HG03457 (cell line): ENCODE results near the gene LGR4.
A peak's percentile ranks its signal among the peaks of the same experiment; 100 is the strongest.
"Not testable (repeated sequence)": the region's sequence is repeated elsewhere in the genome, so short reads cannot be mapped to it uniquely, and the experiment has no call there.

Experiments
- ATAC-seq: cut with Tn5 transposase; IDR thresholded peaks from one replicate; pipeline ENCODE4 v1.9.1; 2021; ENCODE audit warnings: moderate number of reproducible peaks; ENCODE audit not compliant: unreplicated experiment

Gene LGR4

GRCh38 chr11:27472398-27473016 is at the start of gene LGR4:
Gene LGR4 (minus strand): TSS chr11:27472790. CDS start chr11:27472302, 488 bp downstream.
- peak; percentile 72 for ATAC-seq

- ATAC-seq = no peak
Observed at GRCh38 chr11:27520226-27520625, 47.6 kb upstream of the LGR4 start.

DNA sequence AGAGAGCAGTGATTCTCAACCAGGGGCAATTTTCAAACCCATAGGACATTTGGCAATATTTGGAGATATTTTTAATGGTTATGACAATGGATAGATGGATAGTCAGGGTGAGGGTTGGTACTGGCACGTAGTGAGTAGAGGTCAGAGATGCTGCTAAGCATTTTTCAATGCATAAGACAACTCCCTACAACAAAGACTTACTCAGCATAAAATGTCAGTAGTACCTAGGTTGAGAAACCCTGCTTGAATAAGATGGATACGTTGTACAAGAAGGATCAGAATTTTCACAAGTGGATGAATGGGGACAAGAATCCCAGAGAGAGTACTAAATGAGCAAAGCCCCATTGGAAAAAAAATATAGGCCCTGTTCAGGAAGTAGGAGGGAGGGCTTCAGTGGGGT is 45.9 kb upstream of the LGR4 start:
- no peak for ATAC-seq

DNA sequence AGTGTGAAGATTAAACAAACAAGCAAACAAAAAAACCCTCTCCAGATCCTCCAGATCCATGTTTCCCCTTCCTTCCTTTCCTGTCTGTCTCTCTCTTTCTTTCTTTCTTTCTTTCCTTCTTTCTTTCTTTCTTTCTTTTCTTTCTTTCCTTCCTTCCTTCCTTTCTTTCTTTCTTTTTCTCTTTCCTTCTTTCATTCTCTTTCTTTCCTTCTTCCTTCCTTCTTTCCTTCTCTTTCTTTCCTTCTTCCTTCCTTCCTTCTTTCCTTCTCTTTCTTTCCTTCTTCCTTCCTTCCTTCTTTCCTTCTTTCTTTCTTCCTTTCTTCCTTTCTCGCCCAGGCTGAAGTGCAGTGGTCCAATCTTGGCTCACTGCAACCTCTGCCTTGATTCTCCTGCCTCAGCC is 44.9 kb upstream of the LGR4 start:
- ATAC-seq = not testable (repeated sequence)

GRCh38 chr11:27514558-27514957 is 42.0 kb upstream of the LGR4 start:
- no peak for ATAC-seq

DNA sequence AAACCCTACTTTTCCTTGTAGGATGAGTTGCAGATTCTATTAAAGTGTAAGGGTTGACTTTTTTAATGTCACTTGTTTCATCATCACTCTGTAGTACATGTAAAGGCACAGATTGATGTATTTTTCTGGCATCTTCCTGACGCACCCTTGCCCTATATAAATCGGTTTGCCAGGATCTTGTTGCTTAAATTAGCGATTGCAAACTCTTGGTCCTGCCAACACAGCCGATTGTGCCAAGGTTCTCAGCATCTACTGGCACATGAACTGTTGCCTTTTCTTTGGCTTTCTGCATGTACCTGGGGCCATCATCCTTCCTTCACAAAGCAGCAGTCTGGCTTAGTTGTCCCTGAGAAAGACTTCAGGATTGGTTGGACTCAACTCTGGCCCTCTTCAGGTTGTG is 41.5 kb upstream of the LGR4 start:
- no peak for ATAC-seq

GRCh38 chr11:27513389-27513788 is 40.8 kb upstream of the LGR4 start:
- ATAC-seq = no peak

DNA sequence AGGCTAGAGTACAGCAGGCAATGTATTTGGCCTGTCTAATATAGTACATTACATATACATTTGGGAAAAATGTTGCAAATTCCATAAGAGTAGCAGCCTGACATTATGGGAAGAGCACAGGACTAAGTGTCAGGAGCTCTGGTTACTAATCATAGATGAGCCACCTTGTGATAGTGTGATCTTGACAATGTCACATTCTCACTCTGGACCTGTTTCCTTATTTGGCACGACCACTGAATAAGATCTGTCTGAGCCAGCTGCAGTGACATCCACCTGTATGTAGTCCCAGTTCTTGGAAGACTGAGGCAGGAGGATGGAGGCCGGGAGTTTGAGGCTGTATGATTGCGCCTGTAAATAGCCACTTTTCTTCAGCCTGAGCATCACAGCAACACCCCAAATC is 39.6 kb upstream of the LGR4 start:
- no peak for ATAC-seq

DNA sequence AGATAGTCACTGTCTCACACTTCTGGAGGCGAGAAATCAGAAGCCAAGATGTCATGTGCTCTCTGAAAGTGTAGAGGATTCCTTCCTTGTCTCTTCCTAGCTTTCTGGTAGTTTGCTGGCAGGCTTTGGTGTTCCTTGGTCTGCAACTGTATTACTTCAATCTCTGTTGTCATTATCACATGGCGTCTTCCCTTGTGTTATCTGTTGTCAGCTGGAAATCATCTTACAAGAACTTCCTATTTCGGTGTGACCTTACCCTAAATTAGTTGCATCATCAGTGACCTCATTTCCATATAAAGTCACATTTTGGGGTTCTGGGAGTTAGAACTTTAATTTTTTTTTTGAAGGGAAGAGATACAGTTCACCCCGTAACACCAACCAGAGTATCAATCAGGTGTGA is 37.3 kb upstream of the LGR4 start:
- no peak for ATAC-seq

DNA sequence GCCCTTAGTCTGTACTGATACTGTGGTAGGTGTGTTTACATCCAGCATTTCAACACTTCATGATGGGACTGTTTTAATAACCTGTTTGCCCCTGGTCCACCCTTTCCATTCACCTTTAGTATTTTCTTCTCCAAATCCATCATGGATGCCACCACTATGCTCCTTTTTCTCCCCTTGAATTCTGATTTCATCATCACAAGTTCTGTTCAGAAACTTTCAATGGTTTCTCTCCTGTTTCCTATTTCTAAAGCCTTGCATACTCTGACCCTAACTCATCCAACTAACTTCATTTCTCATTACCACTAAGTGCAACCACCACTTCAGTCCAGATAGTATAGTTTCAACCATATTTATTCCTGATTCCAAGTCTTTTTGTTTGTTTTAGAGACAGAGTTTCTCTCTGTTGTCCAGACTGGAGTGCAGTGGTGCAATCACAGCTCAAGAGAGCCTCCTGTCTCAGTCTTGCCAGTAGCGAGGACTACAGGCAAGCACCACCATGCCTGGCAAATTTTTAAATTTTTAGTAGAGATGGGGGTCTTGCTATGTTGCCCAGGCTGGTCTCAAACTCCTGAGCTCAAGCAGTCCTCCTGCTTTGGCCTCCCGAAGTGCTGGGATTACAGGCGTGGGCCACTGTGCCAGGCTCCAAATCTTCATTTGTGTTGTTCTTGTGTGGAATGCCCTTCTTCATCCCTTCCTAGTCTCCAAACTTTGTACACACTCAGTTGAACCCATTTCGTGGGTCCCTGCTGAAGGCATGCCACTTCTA is 35.1 kb upstream of the LGR4 start:
- no peak for ATAC-seq

- peak; percentile 95 for ATAC-seq
Observed at GRCh38 chr11:27506200-27507182, 33.9 kb upstream of the LGR4 start, which contains the start of gene LIN7C. Gene LIN7C (minus strand): TSS chr11:27506769. CDS start chr11:27506752, 17 bp downstream.

GRCh38 chr11:27505781-27506180 is 33.2 kb upstream of the LGR4 start:
- ATAC-seq = no peak

DNA sequence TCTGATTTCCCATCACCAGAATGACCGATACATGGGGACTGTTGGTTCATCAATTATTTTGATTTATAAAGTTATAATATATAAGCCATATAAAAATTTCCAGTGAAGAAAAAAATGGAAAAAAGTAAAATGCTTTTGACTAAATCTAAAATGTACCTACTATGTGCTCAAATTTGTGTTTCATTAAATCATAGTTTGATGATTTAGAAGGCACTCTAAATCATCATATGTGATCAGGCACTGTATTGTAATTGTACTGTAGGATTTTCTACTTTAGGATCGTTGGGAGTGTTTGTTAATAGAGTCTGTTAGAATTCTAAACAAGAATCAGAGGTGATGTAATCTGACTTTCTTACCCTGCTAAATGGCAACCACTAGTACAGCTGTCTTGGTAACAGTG is 31.6 kb upstream of the LGR4 start:
- no peak for ATAC-seq

DNA sequence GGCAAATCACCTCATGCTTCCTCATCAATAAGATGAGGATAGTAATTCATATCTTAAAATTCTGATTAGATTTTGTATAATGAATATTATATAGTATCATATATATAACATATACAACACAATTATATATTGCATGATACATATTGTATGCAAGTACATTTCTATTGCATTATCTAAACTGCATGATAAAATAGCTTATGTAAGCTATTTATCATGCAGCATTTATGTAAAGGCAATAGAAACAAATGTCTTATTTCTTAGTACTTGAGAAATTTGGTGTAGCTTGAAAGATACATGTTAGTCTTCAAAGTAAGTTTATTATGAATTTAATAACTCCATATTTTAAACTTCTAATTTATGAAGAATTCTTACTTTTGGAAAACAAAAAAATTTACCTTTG is 28.5 kb upstream of the LGR4 start:
- ATAC-seq = no peak

DNA sequence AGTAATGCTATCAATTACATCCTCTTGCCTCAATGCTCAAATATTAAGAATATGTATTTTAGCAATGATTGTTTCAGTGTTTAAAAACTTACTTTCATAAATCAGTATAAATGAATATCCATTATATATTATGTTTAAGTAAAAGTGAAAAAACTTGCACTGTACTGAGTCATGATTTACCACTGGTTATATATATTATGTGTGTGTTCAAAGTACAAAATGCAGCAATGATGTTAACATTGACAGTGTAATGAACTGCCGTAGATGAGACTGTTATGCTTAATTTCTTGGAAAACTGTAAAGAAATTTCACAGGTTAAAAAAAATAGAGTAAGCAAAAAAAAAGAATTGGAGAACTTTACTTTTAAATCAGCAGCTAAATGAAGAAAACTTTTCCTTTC is 25.3 kb upstream of the LGR4 start:
- no peak for ATAC-seq

DNA sequence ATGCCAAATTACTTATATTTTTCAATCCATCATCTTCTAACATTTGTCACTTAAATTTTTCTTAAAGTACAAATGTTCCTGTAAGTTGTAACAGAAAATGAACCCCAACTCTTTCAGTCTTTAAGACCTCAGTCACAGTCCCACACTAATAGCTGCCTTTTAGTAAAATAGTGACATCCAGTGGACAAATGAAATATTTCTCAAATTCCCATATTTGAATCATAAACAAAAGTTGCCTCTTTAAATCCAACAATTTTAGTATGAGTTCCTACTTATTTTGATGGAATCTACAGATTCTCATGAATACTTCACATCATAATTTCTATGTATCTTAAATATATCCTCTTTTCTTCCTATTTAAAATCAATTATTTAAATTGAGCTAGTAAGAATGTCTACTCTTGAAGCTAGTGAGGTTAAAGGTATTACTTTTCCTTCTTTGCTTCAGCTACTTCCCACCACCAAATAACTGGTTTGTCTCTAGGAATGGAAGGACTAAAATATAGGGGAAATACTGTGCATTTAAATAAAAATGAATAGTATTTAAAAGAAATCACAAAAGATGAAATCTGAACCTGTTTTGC is 24.8 kb upstream of the LGR4 start:
- ATAC-seq = peak; percentile 62

- ATAC-seq = no peak
Observed at GRCh38 chr11:27496461-27496860, 23.9 kb upstream of the LGR4 start.

GRCh38 chr11:27495710-27496300 is 23.2 kb upstream of the LGR4 start:
- ATAC-seq = no peak

DNA sequence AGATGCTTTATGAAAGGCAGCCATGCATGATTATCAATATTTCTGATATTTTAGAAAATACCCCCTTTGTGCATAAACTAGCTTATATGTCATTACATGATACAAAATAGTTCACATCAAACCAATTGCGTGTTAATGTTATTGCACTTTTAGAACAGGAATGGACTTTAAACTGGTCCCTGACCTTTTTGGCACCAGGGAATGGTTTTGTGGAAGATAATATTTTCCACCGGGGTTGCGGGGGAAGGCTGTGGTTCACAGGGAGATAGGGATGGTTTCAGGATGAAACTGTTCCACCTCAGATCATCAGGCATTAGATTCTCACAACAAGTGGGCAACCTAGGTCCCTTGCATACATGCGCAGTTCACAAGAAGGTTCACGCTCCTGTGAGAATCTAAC is 16.5 kb upstream of the LGR4 start:
- no peak for ATAC-seq

DNA sequence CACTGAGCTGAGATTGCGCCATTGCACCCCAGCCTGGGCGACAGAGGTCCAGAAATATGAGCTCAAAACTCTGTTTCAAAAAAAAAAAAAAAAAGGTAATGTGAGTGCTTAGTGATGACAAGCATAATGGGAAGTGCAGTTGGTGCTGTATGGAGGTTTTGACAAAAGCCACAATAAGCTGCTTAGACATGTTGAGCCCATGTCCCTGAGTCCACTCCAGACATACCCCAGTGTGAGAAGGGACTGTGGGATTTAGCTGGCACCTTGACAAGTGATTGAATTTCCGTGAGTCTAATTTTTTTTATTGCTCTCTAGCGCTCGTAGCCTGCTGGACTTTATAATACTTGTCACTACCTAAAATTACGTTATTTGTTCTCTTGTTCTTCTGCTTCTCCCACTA is 15.1 kb upstream of the LGR4 start:
- no peak for ATAC-seq
